WTC11 (cell line): Measurements from ENCODE around the gene TIMP4. TPM values are rescaled to one million over a fixed set of nuclear protein-coding genes. Genes with fewer than 3 reads are reported as not detected.

ENCODE experiments used
- ATAC-seq: fragments of 200-7000 bp; cut with Tn5 transposase; 2 replicates; pipeline ENCODE4 v1.10.0; 2021; ENCODE audit warnings: mild to moderate bottlenecking, moderate library complexity
- CTCF ChIA-PET: fragments of 300-600 bp; sonication (Branson Sonifier 250); formaldehyde crosslinking; loops from one replicate; lab custom pipeline; 2021; ENCODE audit warnings: antibody characterized with exemption; lab: Charles Lee
- POLR2A ChIA-PET: fragments of 350-600 bp; sonication (Branson Sonifier 250); formaldehyde crosslinking; loops from one replicate; lab custom pipeline; 2021; ENCODE audit warnings: antibody characterized with exemption; lab: Charles Lee
- DNase-seq: peaks from one replicate; pipeline ENCODE4 v3.0.0; 2021; ENCODE audit warnings: low spot score
- H3K27ac Mint-ChIP-seq: 2 replicates; pipeline ENCODE4 v1.8.0; 2021; ENCODE audit warnings: mixed read lengths
- H3K27me3 Mint-ChIP-seq: 2 replicates; pipeline ENCODE4 v1.8.0; 2021; ENCODE audit warnings: low read depth, mild to moderate bottlenecking, moderate library complexity, mixed read lengths
- H3K36me3 Mint-ChIP-seq: 2 replicates; pipeline ENCODE4 v1.8.0; 2021; ENCODE audit warnings: mixed read lengths
- H3K4me1 Mint-ChIP-seq: 2 replicates; pipeline ENCODE4 v1.8.0; 2022; ENCODE audit warnings: mixed read lengths
- H3K4me3 Mint-ChIP-seq: 2 replicates; pipeline ENCODE4 v1.8.0; 2021; ENCODE audit warnings: mild to moderate bottlenecking, moderate library complexity, mixed read lengths
- H3K9me3 Mint-ChIP-seq: 2 replicates; pipeline ENCODE4 v1.8.0; 2021; ENCODE audit warnings: mixed read lengths
- CDX4 ChIP-seq: fragments of 250-450 bp; sonication (Bioruptor Pico); IDR thresholded peaks from 2 replicates; pipeline ENCODE4 v1.9.0; 2021; ENCODE audit warnings: moderate library complexity, mild to moderate bottlenecking, inconsistent platforms, borderline replicate concordance
- FOXP1 ChIP-seq: sonication (generic); formaldehyde crosslinking; IDR thresholded peaks from 2 replicates; pipeline ENCODE4 v1.8.0; 2022; ENCODE audit warnings: missing genetic modification reagents, mild to moderate bottlenecking, moderate library complexity, borderline replicate concordance
- HMGA2 ChIP-seq: fragments of 250-450 bp; sonication (Bioruptor Pico); IDR thresholded peaks from 2 replicates; pipeline ENCODE4 v1.4.0; 2021; ENCODE audit warnings: mild to moderate bottlenecking, moderate library complexity
- MXD4 ChIP-seq: fragments of 250-450 bp; sonication (Bioruptor Pico); IDR thresholded peaks from 2 replicates; pipeline ENCODE4 v1.8.0; 2021; ENCODE audit warnings: mild to moderate bottlenecking, moderate library complexity, borderline replicate concordance
- MYBL2 ChIP-seq: sonication (generic); formaldehyde crosslinking; IDR thresholded peaks from 2 replicates; pipeline ENCODE4 v1.8.1; 2023; ENCODE audit warnings: mild to moderate bottlenecking, moderate library complexity, missing genetic modification reagents
- PRDM15 ChIP-seq: sonication (generic); formaldehyde crosslinking; IDR thresholded peaks from 2 replicates; pipeline ENCODE4 v1.8.0; 2022; ENCODE audit warnings: missing genetic modification reagents
- PREB ChIP-seq: sonication (generic); formaldehyde crosslinking; IDR thresholded peaks from 2 replicates; pipeline ENCODE4 v1.8.1; 2022; ENCODE audit warnings: mild to moderate bottlenecking, missing genetic modification reagents, moderate library complexity, borderline replicate concordance
- SP1 ChIP-seq: sonication (generic); formaldehyde crosslinking; conservative IDR thresholded peaks from 2 replicates; pipeline ENCODE4 v1.8.1; 2022; ENCODE audit warnings: missing genetic modification reagents
- USF1 ChIP-seq: sonication (generic); formaldehyde crosslinking; IDR thresholded peaks from 2 replicates; pipeline ENCODE4 v1.8.0; 2022; ENCODE audit warnings: mild to moderate bottlenecking, missing genetic modification reagents
- ZBTB43 ChIP-seq: sonication (generic); formaldehyde crosslinking; IDR thresholded peaks from 2 replicates; pipeline ENCODE4 v1.8.1; 2023; ENCODE audit warnings: mild to moderate bottlenecking, missing genetic modification reagents
- ZNF232 ChIP-seq: sonication (generic); formaldehyde crosslinking; IDR thresholded peaks from 2 replicates; pipeline ENCODE4 v1.8.0; 2022; ENCODE audit warnings: mild to moderate bottlenecking, missing genetic modification reagents
- total RNA-seq: library from RNA; stranded (reverse); gene quantifications from 3 replicates; pipeline ENCODE4 v1.2.3, GENCODE V29; 2021
- TF ChIP-seq, protein P1 (sequence below): sonication (generic); formaldehyde crosslinking; IDR thresholded peaks from 2 replicates; pipeline ENCODE4 v1.8.0; 2023; ENCODE audit warnings: missing genetic modification reagents, mild to moderate bottlenecking, borderline replicate concordance
- TF ChIP-seq, protein P2 (sequence below): sonication (generic); formaldehyde crosslinking; IDR thresholded peaks from 2 replicates; pipeline ENCODE4 v1.8.1; 2023; ENCODE audit warnings: mild to moderate bottlenecking, missing genetic modification reagents
- TF ChIP-seq, protein P3 (sequence below): sonication (generic); formaldehyde crosslinking; IDR thresholded peaks from 2 replicates; pipeline ENCODE4 v1.8.1; 2022; ENCODE audit warnings: missing genetic modification reagents, borderline replicate concordance
- TF ChIP-seq, protein P4 (sequence below): sonication (generic); formaldehyde crosslinking; IDR thresholded peaks from 2 replicates; pipeline ENCODE4 v1.8.1; 2022; ENCODE audit warnings: low read depth, mild to moderate bottlenecking, moderate library complexity, missing genetic modification reagents, borderline replicate concordance

Gene TIMP4
- total RNA-seq, 1 experiment from 2014 or later, result 11.8 TPM

- TF ChIP-seq, protein P1, sequence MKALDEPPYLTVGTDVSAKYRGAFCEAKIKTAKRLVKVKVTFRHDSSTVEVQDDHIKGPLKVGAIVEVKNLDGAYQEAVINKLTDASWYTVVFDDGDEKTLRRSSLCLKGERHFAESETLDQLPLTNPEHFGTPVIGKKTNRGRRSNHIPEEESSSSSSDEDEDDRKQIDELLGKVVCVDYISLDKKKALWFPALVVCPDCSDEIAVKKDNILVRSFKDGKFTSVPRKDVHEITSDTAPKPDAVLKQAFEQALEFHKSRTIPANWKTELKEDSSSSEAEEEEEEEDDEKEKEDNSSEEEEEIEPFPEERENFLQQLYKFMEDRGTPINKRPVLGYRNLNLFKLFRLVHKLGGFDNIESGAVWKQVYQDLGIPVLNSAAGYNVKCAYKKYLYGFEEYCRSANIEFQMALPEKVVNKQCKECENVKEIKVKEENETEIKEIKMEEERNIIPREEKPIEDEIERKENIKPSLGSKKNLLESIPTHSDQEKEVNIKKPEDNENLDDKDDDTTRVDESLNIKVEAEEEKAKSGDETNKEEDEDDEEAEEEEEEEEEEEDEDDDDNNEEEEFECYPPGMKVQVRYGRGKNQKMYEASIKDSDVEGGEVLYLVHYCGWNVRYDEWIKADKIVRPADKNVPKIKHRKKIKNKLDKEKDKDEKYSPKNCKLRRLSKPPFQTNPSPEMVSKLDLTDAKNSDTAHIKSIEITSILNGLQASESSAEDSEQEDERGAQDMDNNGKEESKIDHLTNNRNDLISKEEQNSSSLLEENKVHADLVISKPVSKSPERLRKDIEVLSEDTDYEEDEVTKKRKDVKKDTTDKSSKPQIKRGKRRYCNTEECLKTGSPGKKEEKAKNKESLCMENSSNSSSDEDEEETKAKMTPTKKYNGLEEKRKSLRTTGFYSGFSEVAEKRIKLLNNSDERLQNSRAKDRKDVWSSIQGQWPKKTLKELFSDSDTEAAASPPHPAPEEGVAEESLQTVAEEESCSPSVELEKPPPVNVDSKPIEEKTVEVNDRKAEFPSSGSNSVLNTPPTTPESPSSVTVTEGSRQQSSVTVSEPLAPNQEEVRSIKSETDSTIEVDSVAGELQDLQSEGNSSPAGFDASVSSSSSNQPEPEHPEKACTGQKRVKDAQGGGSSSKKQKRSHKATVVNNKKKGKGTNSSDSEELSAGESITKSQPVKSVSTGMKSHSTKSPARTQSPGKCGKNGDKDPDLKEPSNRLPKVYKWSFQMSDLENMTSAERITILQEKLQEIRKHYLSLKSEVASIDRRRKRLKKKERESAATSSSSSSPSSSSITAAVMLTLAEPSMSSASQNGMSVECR (CRISPR knock-in tag), result 0 out of 2 replicates have a peak, but pooled peaks have one; percentile 27
- TF ChIP-seq ZBTB43 (CRISPR knock-in tag), result no peak
- TF ChIP-seq SP1 (CRISPR knock-in tag), result 0 out of 2 replicates have a peak, but pooled peaks have one; percentile 34
- no peak for TF ChIP-seq USF1 (CRISPR knock-in tag)
- no peak; the same call in 1 of the 2 replicates for TF ChIP-seq MYBL2 (CRISPR knock-in tag)
- TF ChIP-seq, protein P2, sequence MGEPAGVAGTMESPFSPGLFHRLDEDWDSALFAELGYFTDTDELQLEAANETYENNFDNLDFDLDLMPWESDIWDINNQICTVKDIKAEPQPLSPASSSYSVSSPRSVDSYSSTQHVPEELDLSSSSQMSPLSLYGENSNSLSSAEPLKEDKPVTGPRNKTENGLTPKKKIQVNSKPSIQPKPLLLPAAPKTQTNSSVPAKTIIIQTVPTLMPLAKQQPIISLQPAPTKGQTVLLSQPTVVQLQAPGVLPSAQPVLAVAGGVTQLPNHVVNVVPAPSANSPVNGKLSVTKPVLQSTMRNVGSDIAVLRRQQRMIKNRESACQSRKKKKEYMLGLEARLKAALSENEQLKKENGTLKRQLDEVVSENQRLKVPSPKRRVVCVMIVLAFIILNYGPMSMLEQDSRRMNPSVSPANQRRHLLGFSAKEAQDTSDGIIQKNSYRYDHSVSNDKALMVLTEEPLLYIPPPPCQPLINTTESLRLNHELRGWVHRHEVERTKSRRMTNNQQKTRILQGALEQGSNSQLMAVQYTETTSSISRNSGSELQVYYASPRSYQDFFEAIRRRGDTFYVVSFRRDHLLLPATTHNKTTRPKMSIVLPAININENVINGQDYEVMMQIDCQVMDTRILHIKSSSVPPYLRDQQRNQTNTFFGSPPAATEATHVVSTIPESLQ (CRISPR knock-in tag), result no peak
- TF ChIP-seq, all 79 proteins: peak for 5
Measured at GRCh38 chr3:12158387-12159226, at the start of gene TIMP4 (continued).

DNA sequence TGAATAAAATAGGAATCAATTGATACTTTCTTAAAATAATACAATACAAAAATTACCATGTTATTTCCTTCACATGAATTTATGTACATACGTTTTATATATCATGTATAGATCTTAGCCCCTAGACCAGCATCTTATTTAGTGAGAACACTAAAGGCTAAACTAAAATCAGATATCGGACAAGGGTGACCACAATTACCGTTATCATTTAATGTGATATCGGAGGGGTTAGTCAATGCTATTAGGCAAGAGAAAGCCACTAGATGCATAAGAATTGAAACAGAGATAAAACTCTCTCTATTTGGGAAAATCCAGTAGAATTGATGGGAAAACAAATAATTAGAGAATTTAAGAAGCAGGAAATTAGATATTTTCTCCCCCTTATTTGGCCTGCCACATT lies 46.5 kb upstream of the TIMP4 start:
- Mint-ChIP-seq H3K4me1 (no peaks in the 10 kb centered on the region), H3K36me3 (no peaks in the 10 kb centered on the region)
- TF ChIP-seq, protein P3, sequence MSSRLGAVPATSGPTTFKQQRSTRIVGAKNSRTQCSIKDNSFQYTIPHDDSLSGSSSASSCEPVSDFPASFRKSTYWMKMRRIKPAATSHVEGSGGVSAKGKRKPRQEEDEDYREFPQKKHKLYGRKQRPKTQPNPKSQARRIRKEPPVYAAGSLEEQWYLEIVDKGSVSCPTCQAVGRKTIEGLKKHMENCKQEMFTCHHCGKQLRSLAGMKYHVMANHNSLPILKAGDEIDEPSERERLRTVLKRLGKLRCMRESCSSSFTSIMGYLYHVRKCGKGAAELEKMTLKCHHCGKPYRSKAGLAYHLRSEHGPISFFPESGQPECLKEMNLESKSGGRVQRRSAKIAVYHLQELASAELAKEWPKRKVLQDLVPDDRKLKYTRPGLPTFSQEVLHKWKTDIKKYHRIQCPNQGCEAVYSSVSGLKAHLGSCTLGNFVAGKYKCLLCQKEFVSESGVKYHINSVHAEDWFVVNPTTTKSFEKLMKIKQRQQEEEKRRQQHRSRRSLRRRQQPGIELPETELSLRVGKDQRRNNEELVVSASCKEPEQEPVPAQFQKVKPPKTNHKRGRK, result no peak
- no peak for TF ChIP-seq FOXP1 (CRISPR knock-in tag)
- TF ChIP-seq SP1 (CRISPR knock-in tag), result no peak
- TF ChIP-seq PRDM15 (CRISPR knock-in tag), result no peak
- no peak for TF ChIP-seq ZNF232
- no peak for TF ChIP-seq MXD4 (CRISPR knock-in tag)
- no peak for TF ChIP-seq HMGA2 (CRISPR knock-in tag)
- no peak for TF ChIP-seq CDX4 (CRISPR knock-in tag)
- TF ChIP-seq, protein P4, sequence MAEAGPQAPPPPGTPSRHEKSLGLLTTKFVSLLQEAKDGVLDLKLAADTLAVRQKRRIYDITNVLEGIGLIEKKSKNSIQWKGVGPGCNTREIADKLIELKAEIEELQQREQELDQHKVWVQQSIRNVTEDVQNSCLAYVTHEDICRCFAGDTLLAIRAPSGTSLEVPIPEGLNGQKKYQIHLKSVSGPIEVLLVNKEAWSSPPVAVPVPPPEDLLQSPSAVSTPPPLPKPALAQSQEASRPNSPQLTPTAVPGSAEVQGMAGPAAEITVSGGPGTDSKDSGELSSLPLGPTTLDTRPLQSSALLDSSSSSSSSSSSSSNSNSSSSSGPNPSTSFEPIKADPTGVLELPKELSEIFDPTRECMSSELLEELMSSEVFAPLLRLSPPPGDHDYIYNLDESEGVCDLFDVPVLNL (CRISPR knock-in tag), result no peak
- no peak for TF ChIP-seq PREB (CRISPR knock-in tag)

More for the DNA sequence above, 46.5 kb upstream of the TIMP4 start:
- POLR2A ChIA-PET, result no interaction called here
- CTCF ChIA-PET, result no interaction called here
- Mint-ChIP-seq H3K9me3 (peaks cover 10% of the 10 kb centered on the region), H3K27ac (no peak overlapping the region), H3K27me3 (no peaks in the 10 kb centered on the region), H3K4me3 (no peak overlapping the region)
- DNase-seq (no peak), ATAC-seq (no peak)
